ENCODE data around the gene PTCH2.

Gene PTCH2

DNA sequence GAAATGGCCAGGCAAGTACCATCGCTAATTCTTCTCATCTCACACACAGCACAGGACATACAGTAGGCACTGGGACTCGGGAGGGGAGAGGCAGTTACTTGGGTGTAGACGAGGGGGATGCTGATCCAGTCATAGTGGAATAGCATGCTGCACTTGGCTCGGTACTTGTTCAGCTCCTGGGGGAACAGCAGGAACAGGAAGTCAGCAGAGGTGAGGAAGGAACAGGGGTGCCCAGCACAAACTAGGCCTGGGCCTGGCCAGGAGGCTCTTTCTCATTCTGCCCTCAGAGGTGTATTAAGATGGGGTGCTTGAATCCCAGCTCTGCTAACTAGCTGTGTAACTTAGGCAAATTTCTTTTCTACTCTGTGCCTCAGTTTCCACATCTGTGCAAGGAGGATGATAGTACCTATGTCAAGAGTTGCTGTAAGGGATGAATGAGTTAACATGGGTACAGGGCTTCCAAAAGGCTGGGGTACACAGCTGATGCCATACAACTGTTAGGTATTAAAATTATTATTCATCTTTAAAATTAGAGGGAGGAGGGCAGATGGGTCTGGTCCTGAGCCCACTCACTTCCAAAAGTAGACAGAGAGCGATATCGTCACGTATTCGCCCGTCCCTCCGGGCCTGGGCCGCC lies 57.4 kb downstream of the PTCH2 start:
- TF ChIP-seq CTCF (IDR thresholded peaks at IDR 0.05; ENCODE audit: borderline replicate concordance, control extremely low read depth, extremely low read depth, insufficient read depth, missing control alignments) = no peak
- in situ Hi-C loops (cut with MboI; ENCODE audit: low sequenced_read_pairs, unreplicated experiment) = no loop called here
- no peak for DNase-seq (ENCODE audit: low spot score)

DNA sequence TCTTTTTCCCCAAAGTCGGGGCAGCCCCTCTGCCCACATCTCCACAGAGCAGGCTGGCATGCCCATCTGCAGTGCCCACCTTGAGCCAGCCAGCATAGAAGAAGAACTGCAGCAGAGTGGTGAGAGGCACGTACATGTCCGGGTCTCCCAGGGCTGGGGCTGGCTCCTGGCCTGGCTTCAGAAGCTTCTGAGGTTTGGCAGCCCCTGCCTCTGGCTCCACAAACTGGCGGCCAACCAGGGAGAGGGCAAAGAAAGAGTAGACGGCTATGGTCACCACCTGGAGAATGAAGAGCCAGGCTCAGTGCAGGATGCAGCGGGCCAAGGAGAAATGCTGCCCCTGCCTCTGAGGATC lies 58.0 kb downstream of the PTCH2 start:
- no peak for DNase-seq (ENCODE audit: low spot score)
- no peak for TF ChIP-seq CTCF (IDR thresholded peaks at IDR 0.05; ENCODE audit: borderline replicate concordance, control extremely low read depth, extremely low read depth, insufficient read depth, missing control alignments)
- in situ Hi-C loops (cut with MboI; ENCODE audit: low sequenced_read_pairs, unreplicated experiment) = no loop called here

GRCh38 chr1:44784094-44785028 lies 58.7 kb downstream of the PTCH2 start:
- peak; percentile 67 for DNase-seq (ENCODE audit: low spot score)
- no peak for TF ChIP-seq CTCF (IDR thresholded peaks at IDR 0.05; ENCODE audit: borderline replicate concordance, control extremely low read depth, extremely low read depth, insufficient read depth, missing control alignments)
- in situ Hi-C loops (cut with MboI; ENCODE audit: low sequenced_read_pairs, unreplicated experiment) = no loop called here

DNA sequence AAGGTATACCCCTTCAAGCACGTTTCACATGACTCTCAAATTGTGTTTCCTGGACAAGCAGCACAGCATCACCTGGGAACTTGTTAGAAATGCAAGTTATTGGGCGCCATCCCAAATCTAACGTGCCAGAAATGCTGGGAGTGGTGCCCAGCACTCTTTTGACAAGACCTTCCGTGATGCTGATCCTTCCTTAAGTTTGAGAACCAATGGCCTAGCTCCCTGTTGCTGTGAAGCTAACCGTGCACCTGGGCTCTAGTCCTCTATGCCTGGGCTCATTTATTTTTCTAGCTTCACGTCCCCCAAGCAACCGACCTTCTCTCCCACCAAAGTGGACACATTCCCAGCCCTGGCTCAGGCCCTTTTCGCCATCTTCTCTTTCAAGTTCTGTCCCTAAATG lies 59.4 kb downstream of the PTCH2 start:
- no peak for DNase-seq (ENCODE audit: low spot score)
- no peak for TF ChIP-seq CTCF (IDR thresholded peaks at IDR 0.05; ENCODE audit: borderline replicate concordance, control extremely low read depth, extremely low read depth, insufficient read depth, missing control alignments)
- in situ Hi-C loops (cut with MboI; ENCODE audit: low sequenced_read_pairs, unreplicated experiment) = no loop called here

DNA sequence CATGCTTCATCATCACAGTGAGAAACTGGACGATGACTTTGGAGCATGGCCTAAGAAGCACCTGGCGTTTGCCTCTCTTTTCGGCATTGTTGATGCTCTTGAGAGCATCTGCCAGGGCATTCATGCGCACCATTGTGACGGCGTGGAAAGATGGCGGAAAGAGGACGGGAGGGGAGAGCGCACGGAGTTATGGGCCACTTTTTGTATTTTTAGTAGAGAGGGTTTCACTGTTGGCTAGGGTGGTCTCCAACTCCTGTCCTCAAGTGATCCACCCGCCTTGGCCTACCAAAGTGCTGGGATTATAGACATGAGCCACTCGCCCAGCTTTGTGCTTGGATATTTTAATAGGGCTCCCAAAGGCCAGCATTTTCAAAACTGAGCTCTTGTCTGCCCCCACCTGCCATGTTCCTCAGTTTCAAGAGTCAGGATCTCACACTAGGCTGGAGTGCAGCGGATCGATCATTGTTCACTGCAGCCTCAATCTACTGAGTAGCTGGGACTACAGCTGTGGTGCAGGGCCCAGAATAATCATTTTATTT lies 62.4 kb downstream of the PTCH2 start:
- TF ChIP-seq CTCF (IDR thresholded peaks at IDR 0.05; ENCODE audit: borderline replicate concordance, control extremely low read depth, extremely low read depth, insufficient read depth, missing control alignments) = no peak
- in situ Hi-C loops (cut with MboI; ENCODE audit: low sequenced_read_pairs, unreplicated experiment) = no loop called here
- DNase-seq (ENCODE audit: low spot score) = no peak

DNA sequence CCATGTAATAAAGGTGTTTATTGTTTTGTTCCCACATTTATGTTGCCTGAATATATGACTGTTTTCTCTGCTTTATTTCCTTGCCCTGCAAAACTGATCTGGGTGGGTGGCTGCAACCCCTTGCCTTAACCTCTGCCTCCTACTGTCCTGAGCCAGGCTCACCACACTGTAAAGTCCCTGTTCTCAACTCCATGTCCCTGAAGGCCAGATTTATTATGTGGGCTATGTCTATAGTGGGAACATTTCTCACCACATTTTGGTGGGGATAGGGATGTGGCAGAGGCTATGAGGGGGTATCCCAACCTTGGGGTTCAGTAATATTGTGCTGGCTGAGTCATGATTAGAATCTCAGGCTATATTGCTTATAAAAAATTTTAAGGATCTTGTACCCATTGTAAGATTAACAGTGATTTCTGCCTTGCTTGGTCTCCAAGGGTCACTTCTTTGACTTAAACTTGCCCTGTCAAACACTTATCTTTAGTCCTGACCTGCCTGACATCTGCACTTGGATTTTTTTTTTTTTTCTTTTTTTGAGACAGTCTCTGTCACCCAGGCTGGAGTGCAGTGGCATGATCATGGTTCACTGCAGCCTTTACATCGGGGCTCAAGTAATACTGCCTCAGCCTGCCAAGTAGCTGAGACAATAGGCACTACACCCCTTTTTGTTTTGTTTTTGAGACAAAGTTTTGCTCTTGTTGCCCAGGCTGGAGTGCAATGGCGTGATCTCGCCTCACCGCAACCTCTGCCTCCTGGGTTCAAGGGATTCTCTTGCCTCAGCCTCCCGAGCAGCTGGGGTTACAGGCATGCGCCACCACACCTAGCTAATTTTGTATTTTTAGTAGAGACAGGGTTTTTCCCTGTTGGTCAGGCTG lies 64.1 kb downstream of the PTCH2 start:
- no peak for DNase-seq (ENCODE audit: low spot score)
- no peak for TF ChIP-seq CTCF (IDR thresholded peaks at IDR 0.05; ENCODE audit: borderline replicate concordance, control extremely low read depth, extremely low read depth, insufficient read depth, missing control alignments)
- in situ Hi-C loops (cut with MboI; ENCODE audit: low sequenced_read_pairs, unreplicated experiment) = no loop called here

Data from GM13976 (cell line).